Ectodermal cell (in vitro differentiated cells): ENCODE results near the gene HMG20A.

ENCODE experiments used
- H3K27ac ChIP-seq: 2 replicates; pipeline ENCODE4 v1.7.0; 2013; ENCODE audit warnings: mild to moderate bottlenecking, low read depth, low read length; ENCODE audit not compliant: insufficient read depth, poor library complexity, severe bottlenecking
- H3K27me3 ChIP-seq: 2 replicates; pipeline ENCODE4 v1.7.0; 2013; ENCODE audit warnings: mild to moderate bottlenecking, low read length; ENCODE audit not compliant: insufficient read depth, control insufficient read depth, poor library complexity, severe bottlenecking
- H3K36me3 ChIP-seq: one replicate; pipeline ENCODE4 v1.7.0; 2013; ENCODE audit warnings: low read length; ENCODE audit not compliant: control insufficient read depth, insufficient read depth
- H3K4me1 ChIP-seq: one replicate; pipeline ENCODE4 v1.7.0; 2013; ENCODE audit warnings: low read length; ENCODE audit not compliant: control insufficient read depth, insufficient read depth
- H3K4me3 ChIP-seq: 2 replicates; pipeline ENCODE4 v1.7.0; 2013; ENCODE audit warnings: low read depth, low read length, control low read depth; ENCODE audit not compliant: insufficient read depth
- H3K9me3 ChIP-seq: 2 replicates; pipeline ENCODE4 v1.7.0; 2013; ENCODE audit warnings: mild to moderate bottlenecking, low read length, moderate library complexity; ENCODE audit not compliant: control insufficient read depth
- WGBS, 2 experiments: methylation state at CpG; one replicate each; pipeline ENCODE4 v1.1.7; 2013; ENCODE audit warnings: missing lambda C conversion rate in 2 of 2; 5-methylcytosine and 5-hydroxymethylcytosine counted together

HMG20A gene

DNA sequence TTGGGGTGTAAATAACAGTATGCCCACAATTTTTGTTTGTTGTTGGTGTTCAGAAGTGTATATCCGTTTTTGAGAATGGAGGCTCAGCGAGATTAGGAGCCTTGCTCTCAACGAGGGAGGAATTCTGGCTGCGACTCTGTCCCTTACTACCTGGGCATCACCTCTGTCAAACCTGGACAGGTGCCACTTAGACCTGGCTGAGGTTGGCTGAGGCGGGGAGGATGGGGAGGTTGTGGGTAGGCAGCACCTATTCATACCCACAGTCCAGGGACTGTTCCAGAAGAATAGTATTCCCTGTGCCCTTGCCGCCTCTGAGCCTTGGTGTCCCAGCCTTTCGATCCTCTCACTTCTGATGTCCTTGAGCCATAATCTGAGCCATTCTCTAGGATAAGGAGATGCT, 112.2 kb downstream of the HMG20A start:
- peaks cover 4% of the 10 kb centered on the region for H3K27me3 ChIP-seq
- H3K4me3 ChIP-seq = no peak overlapping the region
- peaks cover 30% of the 10 kb centered on the region for H3K4me1 ChIP-seq
- 81 to 83% methylated on average over 7 of the region's 7 CpGs for WGBS, 2 experiments
- no peaks in the 10 kb centered on the region for H3K36me3 ChIP-seq
- no peak overlapping the region for H3K27ac ChIP-seq
- H3K9me3 ChIP-seq = no peaks in the 10 kb centered on the region

DNA sequence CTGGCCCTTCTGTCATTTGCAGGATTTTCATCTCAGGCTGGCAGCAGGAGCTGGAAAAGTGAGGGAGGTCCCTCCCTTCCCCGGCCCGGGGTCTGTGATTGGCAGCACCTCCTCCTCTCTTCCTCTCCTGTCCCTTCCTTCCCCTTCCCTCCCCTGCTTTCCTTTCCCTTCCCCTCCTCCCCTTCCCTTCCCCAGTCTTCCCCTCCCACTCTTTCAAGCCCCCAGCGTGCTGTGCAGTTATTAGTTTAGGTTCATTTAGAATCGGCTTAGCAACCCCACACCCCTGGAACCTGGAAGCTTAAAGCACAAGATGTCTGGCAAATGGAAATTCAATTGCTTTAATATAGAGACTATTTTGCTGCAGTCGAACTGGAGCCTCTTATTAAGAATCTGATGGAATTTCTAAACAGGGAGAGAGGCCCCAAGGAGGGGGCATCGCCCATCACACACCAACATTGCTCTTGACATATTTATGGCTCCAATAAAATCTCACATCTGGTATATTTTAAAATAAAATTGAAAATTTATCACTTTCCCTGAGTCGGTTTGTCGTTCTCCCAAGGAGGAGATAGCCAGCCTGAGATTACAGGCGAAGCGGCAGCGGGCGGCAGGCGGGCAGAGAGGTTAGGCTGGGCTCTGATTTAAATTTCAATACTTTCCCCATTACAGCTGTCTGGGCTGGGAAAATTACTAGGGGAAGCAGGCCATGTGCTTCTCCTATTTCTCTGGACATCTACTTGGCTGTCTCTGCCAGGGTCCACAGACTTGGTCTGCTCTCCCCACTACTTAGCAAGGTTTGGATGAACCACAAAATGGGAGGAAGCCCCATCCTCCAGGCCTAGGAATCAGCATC, 113.1 kb downstream of the HMG20A start:
- Histone ChIP-seq H3K27me3 (peaks cover 3% of the 10 kb centered on the region), H3K4me3 (no peak overlapping the region), H3K4me1 (peaks cover 27% of the 10 kb centered on the region), H3K9me3 (no peaks in the 10 kb centered on the region), H3K36me3 (no peaks in the 10 kb centered on the region), H3K27ac (peak overlapping the region; percentile 16)
- 30 to 37% methylated on average over 11 to 13 of the region's 13 CpGs for WGBS, 2 experiments
